Adipocyte (in vitro differentiated cells): ENCODE results near the gene NEB.
A peak's percentile ranks its signal among the peaks of the same experiment; 100 is the strongest.
"Not testable (repeated sequence)": the region's sequence is repeated elsewhere in the genome, so short reads cannot be mapped to it uniquely, and the experiment has no call there.

ENCODE experiments used
- DNase-seq: peaks from one replicate; pipeline ENCODE4 v3.0.0-alpha.2; 2015; ENCODE audit warnings: low read depth
- H3K27me3 ChIP-seq: replicated peaks from 2 replicates; pipeline ENCODE4 v1.7.0; 2013; ENCODE audit warnings: mild to moderate bottlenecking, low read length, moderate library complexity; ENCODE audit not compliant: control insufficient read depth, insufficient read depth
- H3K36me3 ChIP-seq: 2 replicates; pipeline ENCODE4 v1.7.0; 2013; ENCODE audit warnings: low read length, mild to moderate bottlenecking, moderate library complexity; ENCODE audit not compliant: control insufficient read depth, insufficient read depth, severe bottlenecking
- H3K4me1 ChIP-seq: 2 replicates; pipeline ENCODE4 v1.7.0; 2013; ENCODE audit warnings: mild to moderate bottlenecking, low read length, moderate library complexity; ENCODE audit not compliant: control insufficient read depth, insufficient read depth
- H3K4me3 ChIP-seq: 2 replicates; pipeline ENCODE4 v1.7.0; 2013; ENCODE audit warnings: mild to moderate bottlenecking, low read length, moderate library complexity
- H3K9ac ChIP-seq: 2 replicates; pipeline ENCODE4 v1.7.0; 2013; ENCODE audit warnings: mild to moderate bottlenecking, low read length, moderate library complexity
- H3K9me3 ChIP-seq: 2 replicates; pipeline ENCODE4 v1.7.0; 2013; ENCODE audit warnings: mild to moderate bottlenecking, low read length, moderate library complexity; ENCODE audit not compliant: control insufficient read depth

Gene NEB

DNA sequence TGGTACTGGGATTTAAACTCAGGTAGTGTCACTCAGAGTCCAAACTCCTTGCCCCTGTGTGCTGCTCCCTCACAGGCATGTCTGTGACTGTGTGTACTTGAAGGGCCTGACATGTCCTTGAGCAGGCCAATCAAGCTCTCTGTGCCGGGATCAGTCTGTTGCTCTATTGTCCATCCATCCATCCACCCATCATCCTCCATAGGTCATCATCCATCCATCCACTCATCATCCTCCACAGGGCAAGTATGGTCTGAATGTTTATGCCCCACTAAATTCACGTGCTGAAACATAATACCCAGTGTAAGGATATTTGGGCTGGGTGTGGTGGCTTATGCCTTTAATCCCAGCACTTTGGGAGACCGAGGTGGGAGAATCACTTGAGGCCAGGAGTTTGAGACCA lies 24.5 kb upstream of the NEB start:
- no peaks in the 10 kb centered on the region for H3K9me3 ChIP-seq
- no peak overlapping the region for H3K4me3 ChIP-seq
- no peak for DNase-seq
- no peaks in the 10 kb centered on the region for H3K36me3 ChIP-seq
- no peaks in the 10 kb centered on the region for H3K27me3 ChIP-seq
- H3K9ac ChIP-seq, result no peak overlapping the region
- no peaks in the 10 kb centered on the region for H3K4me1 ChIP-seq

DNA sequence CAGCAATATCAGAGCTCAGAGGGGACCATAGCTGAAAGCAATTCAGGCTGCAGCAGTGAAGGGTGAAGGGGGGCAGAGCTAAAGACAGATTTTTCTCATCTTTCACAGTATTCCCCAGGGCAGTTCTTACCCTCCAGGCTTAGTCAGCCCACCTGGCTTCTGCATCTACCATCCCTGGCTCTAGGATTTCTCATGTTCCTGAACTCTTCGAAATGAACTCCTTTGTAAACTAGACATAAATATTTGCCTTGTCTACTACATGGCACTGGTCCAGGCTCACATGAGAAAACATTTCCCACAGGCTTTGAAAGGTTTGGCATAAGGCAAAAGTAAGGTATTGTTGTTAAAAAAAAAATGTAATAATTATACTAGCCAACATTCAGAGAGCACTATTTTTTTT lies 23.6 kb upstream of the NEB start:
- Histone ChIP-seq H3K4me1 (no peaks in the 10 kb centered on the region), H3K9ac (no peak overlapping the region), H3K27me3 (no peaks in the 10 kb centered on the region), H3K4me3 (no peak overlapping the region), H3K9me3 (no peaks in the 10 kb centered on the region), H3K36me3 (no peaks in the 10 kb centered on the region)
- DNase-seq, result no peak

GRCh38 chr2:151756820-151757219 lies 22.5 kb upstream of the NEB start:
- no peaks in the 10 kb centered on the region for H3K4me1 ChIP-seq
- no peak for DNase-seq
- no peaks in the 10 kb centered on the region for H3K36me3 ChIP-seq
- no peaks in the 10 kb centered on the region for H3K9me3 ChIP-seq
- H3K4me3 ChIP-seq, result no peak overlapping the region
- H3K9ac ChIP-seq, result no peak overlapping the region
- H3K27me3 ChIP-seq, result no peaks in the 10 kb centered on the region

DNA sequence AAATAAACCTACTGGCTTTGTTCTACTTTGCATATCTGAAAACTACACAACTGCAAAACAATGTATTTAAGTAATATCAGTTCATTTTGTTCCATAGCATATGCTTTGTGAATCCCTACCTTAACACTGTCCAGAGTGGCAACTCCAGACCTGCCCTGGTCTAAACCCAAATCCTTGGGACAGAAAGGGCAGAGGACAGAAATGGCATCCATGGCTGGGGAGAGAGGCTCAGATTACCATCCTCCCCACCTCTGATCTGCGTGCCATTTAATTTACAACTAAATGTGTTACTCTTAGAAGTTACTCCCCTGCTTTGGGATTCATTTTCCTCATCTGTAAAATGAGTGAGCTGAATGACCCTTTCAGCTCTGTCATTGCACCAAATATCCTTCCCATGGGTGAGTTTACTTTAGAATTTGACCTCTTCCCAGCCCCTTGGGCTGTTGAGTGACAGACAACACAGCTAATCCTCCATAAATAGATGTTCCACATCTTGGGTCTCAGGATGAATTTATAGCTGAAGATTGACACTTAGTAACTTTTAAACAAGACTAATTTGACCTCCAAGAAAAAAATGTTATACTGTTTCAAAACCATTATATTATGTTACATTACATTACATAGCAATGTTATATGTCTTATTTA lies 20.1 kb upstream of the NEB start:
- Histone ChIP-seq H3K36me3 (no peaks in the 10 kb centered on the region), H3K4me3 (no peak overlapping the region), H3K27me3 (no peaks in the 10 kb centered on the region), H3K4me1 (no peaks in the 10 kb centered on the region), H3K9ac (no peak overlapping the region), H3K9me3 (no peaks in the 10 kb centered on the region)
- DNase-seq, result no peak

- H3K27me3 ChIP-seq, result no peaks in the 10 kb centered on the region
- H3K36me3 ChIP-seq, result no peaks in the 10 kb centered on the region
- H3K9me3 ChIP-seq, result no peaks in the 10 kb centered on the region
- H3K4me1 ChIP-seq, result no peaks in the 10 kb centered on the region
- H3K4me3 ChIP-seq, result no peak overlapping the region
- DNase-seq, result no peak
- no peak overlapping the region for H3K9ac ChIP-seq
These were observed 19.3 kb upstream of the NEB start for GRCh38 chr2:151753540-151753939.

DNA sequence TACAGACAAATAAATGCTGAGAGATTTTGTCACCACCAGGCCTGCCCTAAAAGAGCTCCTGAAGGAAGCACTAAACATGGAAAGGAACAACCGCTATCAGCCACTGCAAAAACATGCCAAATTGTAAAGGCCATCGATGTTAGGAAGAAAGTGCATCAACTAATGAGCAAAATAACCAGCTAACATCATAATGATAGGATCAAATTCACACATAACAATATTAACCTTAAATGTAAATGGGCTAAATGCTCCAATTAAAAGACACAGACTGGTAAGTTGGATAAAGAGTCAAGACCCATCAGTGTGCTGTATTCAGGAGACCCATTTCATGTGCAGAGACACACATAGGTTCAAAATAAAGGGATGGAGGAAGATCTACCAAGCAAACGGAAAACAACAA lies 11.0 kb upstream of the NEB start:
- H3K27me3 ChIP-seq, H3K9ac ChIP-seq, H3K4me3 ChIP-seq, H3K4me1 ChIP-seq, H3K36me3 ChIP-seq, DNase-seq, H3K9me3 ChIP-seq: not testable (repeated sequence)

GRCh38 chr2:151730262-151730975 lies 3.9 kb downstream of the NEB start:
- DNase-seq, result peak; percentile 3
- Histone ChIP-seq H3K9me3 (no peaks in the 10 kb centered on the region), H3K4me3 (no peak overlapping the region), H3K9ac (no peak overlapping the region), H3K36me3 (no peaks in the 10 kb centered on the region), H3K4me1 (peaks cover 5% of the 10 kb centered on the region), H3K27me3 (no peaks in the 10 kb centered on the region)

- H3K4me1 ChIP-seq, result peaks cover 5% of the 10 kb centered on the region
- no peak overlapping the region for H3K4me3 ChIP-seq
- no peaks in the 10 kb centered on the region for H3K36me3 ChIP-seq
- H3K9ac ChIP-seq, result no peak overlapping the region
- DNase-seq, result no peak
- H3K9me3 ChIP-seq, result no peaks in the 10 kb centered on the region
- H3K27me3 ChIP-seq, result no peaks in the 10 kb centered on the region
These were observed 4.4 kb downstream of the NEB start for GRCh38 chr2:151729837-151730236.

DNA sequence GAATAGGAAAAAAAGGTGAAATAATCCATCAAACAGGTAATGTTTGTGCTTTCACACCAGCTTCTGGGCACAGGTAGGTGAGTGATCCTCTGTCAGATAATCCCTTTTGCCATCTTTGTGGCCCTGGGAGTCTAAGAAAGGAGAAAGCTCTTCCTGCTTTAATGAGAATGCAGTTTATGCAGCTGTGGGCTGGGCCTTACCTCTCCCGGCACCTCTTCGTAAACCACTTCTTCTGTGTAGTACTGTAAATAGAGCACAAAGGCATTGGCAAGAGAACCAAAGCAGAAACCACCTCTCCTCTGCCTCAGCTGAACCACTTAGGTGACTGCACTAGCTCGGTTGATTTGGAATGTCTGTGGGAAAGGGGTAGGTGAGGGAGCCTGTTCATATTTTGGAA lies 4.9 kb downstream of the NEB start:
- Histone ChIP-seq H3K4me1 (peaks cover 5% of the 10 kb centered on the region), H3K36me3 (no peaks in the 10 kb centered on the region), H3K4me3 (no peak overlapping the region), H3K9ac (no peak overlapping the region), H3K27me3 (no peaks in the 10 kb centered on the region), H3K9me3 (no peaks in the 10 kb centered on the region)
- DNase-seq, result no peak

- Histone ChIP-seq H3K27me3 (no peaks in the 10 kb centered on the region), H3K4me3 (no peak overlapping the region)
- DNase-seq, result no peak
These were observed 5.4 kb downstream of the NEB start for GRCh38 chr2:151728804-151729414.

GRCh38 chr2:151727593-151728552 lies 6.4 kb downstream of the NEB start:
- H3K9me3 ChIP-seq, result no peaks in the 10 kb centered on the region
- H3K9ac ChIP-seq, result no peak overlapping the region
- DNase-seq, result no peak
- no peaks in the 10 kb centered on the region for H3K36me3 ChIP-seq
- peaks cover 5% of the 10 kb centered on the region for H3K4me1 ChIP-seq
- no peak overlapping the region for H3K4me3 ChIP-seq
- no peaks in the 10 kb centered on the region for H3K27me3 ChIP-seq

More at GRCh38 chr2:151728804-151729414, 5.4 kb downstream of the NEB start:
- no peaks in the 10 kb centered on the region for H3K9me3 ChIP-seq
- peaks cover 5% of the 10 kb centered on the region for H3K4me1 ChIP-seq
- no peaks in the 10 kb centered on the region for H3K36me3 ChIP-seq
- no peak overlapping the region for H3K9ac ChIP-seq
